ENCODE measurements around the gene ADO. TPM values are rescaled to one million over a fixed set of nuclear protein-coding genes. Genes with fewer than 3 reads are reported as not detected.

The ADO gene
- total RNA-seq, 1 experiment from 2014 or later = 13.6 TPM

DNA sequence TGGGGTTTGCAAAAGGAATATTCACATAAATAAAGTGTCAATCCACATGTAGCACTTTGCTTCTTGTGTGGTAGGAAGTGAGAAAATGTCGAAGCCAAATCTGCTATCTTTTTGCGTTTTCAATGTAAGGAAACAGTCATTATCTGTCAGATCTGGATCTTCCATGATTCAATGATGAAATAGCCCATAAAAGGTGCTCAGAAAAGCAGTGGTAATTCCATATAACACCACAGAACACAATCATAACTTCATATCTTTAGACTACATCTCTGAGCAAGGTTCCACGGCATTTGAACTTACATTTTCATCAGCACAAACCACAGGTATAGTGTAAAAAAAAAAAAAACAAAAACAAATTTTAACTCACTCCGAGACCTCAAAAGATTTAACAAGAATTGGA lies 51.5 kb downstream of the ADO start:
- no peak overlapping the region for H2AFZ ChIP-seq
- H3K4me1 ChIP-seq (replicated peaks; ENCODE audit: insufficient read depth) = no peaks in the 10 kb centered on the region
- no peak for DNase-seq
- TF ChIP-seq, protein P1, sequence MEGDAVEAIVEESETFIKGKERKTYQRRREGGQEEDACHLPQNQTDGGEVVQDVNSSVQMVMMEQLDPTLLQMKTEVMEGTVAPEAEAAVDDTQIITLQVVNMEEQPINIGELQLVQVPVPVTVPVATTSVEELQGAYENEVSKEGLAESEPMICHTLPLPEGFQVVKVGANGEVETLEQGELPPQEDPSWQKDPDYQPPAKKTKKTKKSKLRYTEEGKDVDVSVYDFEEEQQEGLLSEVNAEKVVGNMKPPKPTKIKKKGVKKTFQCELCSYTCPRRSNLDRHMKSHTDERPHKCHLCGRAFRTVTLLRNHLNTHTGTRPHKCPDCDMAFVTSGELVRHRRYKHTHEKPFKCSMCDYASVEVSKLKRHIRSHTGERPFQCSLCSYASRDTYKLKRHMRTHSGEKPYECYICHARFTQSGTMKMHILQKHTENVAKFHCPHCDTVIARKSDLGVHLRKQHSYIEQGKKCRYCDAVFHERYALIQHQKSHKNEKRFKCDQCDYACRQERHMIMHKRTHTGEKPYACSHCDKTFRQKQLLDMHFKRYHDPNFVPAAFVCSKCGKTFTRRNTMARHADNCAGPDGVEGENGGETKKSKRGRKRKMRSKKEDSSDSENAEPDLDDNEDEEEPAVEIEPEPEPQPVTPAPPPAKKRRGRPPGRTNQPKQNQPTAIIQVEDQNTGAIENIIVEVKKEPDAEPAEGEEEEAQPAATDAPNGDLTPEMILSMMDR (conservative IDR thresholded peaks at IDR 0.05) = no peak
- TF ChIP-seq EZH2 (IDR thresholded peaks at IDR 0.05; ENCODE audit: low read depth) = no peak
- H3K4me2 ChIP-seq = no peak overlapping the region
- H3K27ac ChIP-seq = no peak overlapping the region
- no peaks in the 10 kb centered on the region for H3K9me3 ChIP-seq (ENCODE audit: insufficient read depth, low read depth)
- no peaks in the 10 kb centered on the region for H3K27me3 ChIP-seq (ENCODE audit: insufficient read depth, low read depth)
- H3F3A ChIP-seq (ENCODE audit: insufficient read depth, low read depth) = no peaks in the 10 kb centered on the region; the same call in 1 of the 2 replicates
- ChIA-PET CTCF (no interaction called here), POLR2A (ENCODE audit: unreplicated experiment) (interaction anchor here (1.0 kb wide), 1 partner anchor 64 kb away, joined by 5 read pairs; no protein-coding TSS in a partner anchor)
- no TSS peak for BruUV-seq (replicated peaks)
- intact Hi-C loops (cut with micrococcal nuclease; ENCODE audit: unreplicated experiment) = no loop called here
- H3K79me2 ChIP-seq (ENCODE audit: low read depth) = no peaks in the 10 kb centered on the region
- H3K4me3 ChIP-seq = no peak overlapping the region
- H3K9me2 ChIP-seq (ENCODE audit: insufficient read depth) = no peaks in the 10 kb centered on the region
- no peaks in the 10 kb centered on the region for H4K20me1 ChIP-seq (ENCODE audit: insufficient read depth)
- no peaks in the 10 kb centered on the region for H3K36me3 ChIP-seq (ENCODE audit: low read depth)

Other genes starting within 250 kb of the ADO start
- 0.24 and 0.53 TPM in 2 replicates for gene EGR2, start 11.6 kb downstream of the ADO start, total RNA-seq (2021)